Endodermal cell (in vitro differentiated cells): ENCODE results near the gene RIMBP2. TPM values are rescaled to one million over a fixed set of nuclear protein-coding genes. Genes with fewer than 3 reads are reported as not detected.

Source experiments
- DNase-seq: peaks from one replicate; pipeline ENCODE4 v3.0.0-alpha.2; 2017
- H3K27ac ChIP-seq: 2 replicates; pipeline ENCODE4 v1.5.1; 2013; ENCODE audit warnings: mild to moderate bottlenecking, low read depth, low read length, moderate library complexity
- H3K27me3 ChIP-seq: 2 replicates; pipeline ENCODE4 v1.6.1; 2013; ENCODE audit warnings: mild to moderate bottlenecking, low read length, moderate library complexity; ENCODE audit not compliant: insufficient read depth, control insufficient read depth, poor library complexity, severe bottlenecking
- H3K36me3 ChIP-seq: 2 replicates; pipeline ENCODE4 v1.7.0; 2013; ENCODE audit warnings: mild to moderate bottlenecking, low read length, moderate library complexity; ENCODE audit not compliant: control insufficient read depth, insufficient read depth
- H3K4me1 ChIP-seq: one replicate; pipeline ENCODE4 v1.7.0; 2013; ENCODE audit warnings: low read length; ENCODE audit not compliant: control insufficient read depth, insufficient read depth
- H3K4me3 ChIP-seq: 2 replicates; pipeline ENCODE4 v1.5.1; 2013; ENCODE audit warnings: mild to moderate bottlenecking, low read length, moderate library complexity
- H3K9ac ChIP-seq: 2 replicates; pipeline ENCODE4 v1.6.1; 2013; ENCODE audit warnings: mild to moderate bottlenecking, low read length, moderate library complexity; ENCODE audit not compliant: poor library complexity, severe bottlenecking; ENCODE audit errors: extremely low read depth
- H3K9me3 ChIP-seq: 2 replicates; pipeline ENCODE4 v1.6.1; 2013; ENCODE audit warnings: mild to moderate bottlenecking, low read length, moderate library complexity; ENCODE audit not compliant: control insufficient read depth
- H3K27ac Mint-ChIP-seq: 2 replicates; pipeline ENCODE4 v1.8.0; 2020; ENCODE audit warnings: mixed read lengths
- H3K27me3 Mint-ChIP-seq: 2 replicates; pipeline ENCODE4 v1.8.0; 2021; ENCODE audit warnings: mild to moderate bottlenecking, mixed read lengths; ENCODE audit not compliant: insufficient read depth
- H3K36me3 Mint-ChIP-seq: 2 replicates; pipeline ENCODE4 v1.8.0; 2020; ENCODE audit warnings: low read depth, mixed read lengths
- H3K4me1 Mint-ChIP-seq: 2 replicates; pipeline ENCODE4 v1.8.0; 2020; ENCODE audit warnings: mixed read lengths
- H3K4me3 Mint-ChIP-seq: 2 replicates; pipeline ENCODE4 v1.8.0; 2020; ENCODE audit warnings: mild to moderate bottlenecking, moderate library complexity, mixed read lengths
- H3K9me3 Mint-ChIP-seq: 2 replicates; pipeline ENCODE4 v1.8.0; 2020; ENCODE audit warnings: mild to moderate bottlenecking, mixed read lengths
- WGBS, 2 experiments: methylation state at CpG; one replicate each; pipeline versions ENCODE4 v1.1.5 to v1.1.7; 2013; ENCODE audit warnings: missing lambda C conversion rate in 2 of 2, mixed read lengths in 1 of 2; ENCODE audit not compliant: insufficient coverage in 1 of 2, insufficient read length in 1 of 2; 5-methylcytosine and 5-hydroxymethylcytosine counted together
- total RNA-seq, 2 donors: library from RNA; stranded (reverse); fragmentation: NEBNext Ultra II Directional in 1 of 2; extraction: Animal tissue kit (Norgen Biotek cat#: 25700) in 1 of 2; gene quantifications; 2 replicates in 1 of 2; 3 replicates in 1 of 2; pipeline ENCODE4 v1.2.1, GENCODE V29; 2021
- TF ChIP-seq, protein P1 (sequence below): fragments of 200-600 bp; sonication (generic); conservative IDR thresholded peaks from 2 replicates; pipeline ENCODE4 v1.5.0; 2021; ENCODE audit warnings: antibody characterized with exemption, mild to moderate bottlenecking

RIMBP2 gene
- total RNA-seq, 2 donors from 2014 or later = 0.13 to 3.4 TPM

DNA sequence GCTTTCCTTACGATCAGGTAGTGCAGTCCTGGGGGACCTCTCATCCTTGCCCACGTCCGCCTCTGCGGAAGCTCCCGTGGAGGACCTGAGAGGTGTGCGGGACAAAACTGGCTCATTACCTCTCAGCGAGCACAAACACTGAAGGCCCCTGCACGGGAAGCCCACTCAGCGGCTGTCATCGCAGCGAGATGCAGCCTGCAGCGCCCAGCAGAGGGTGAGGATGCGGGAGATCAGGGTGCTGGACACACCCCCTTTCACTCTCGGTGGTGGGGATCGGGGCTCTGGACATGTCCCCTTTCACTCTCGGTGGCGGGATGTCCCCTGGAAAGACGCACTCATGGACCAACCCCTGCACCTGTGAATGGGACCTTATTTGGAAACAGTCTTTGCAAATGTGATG is 266.8 kb downstream of the RIMBP2 start:
- no peak overlapping the region for H3K27ac ChIP-seq
- no peaks in the 10 kb centered on the region for H3K9me3 ChIP-seq
- no peaks in the 10 kb centered on the region for H3K4me1 ChIP-seq
- H3K9ac ChIP-seq = no peak overlapping the region
- no peak overlapping the region for H3K4me3 ChIP-seq
- Mint-ChIP-seq H3K27me3 (no peaks in the 10 kb centered on the region), H3K27ac (no peak overlapping the region), H3K4me3 (no peak overlapping the region), H3K36me3 (no peaks in the 10 kb centered on the region), H3K9me3 (no peaks in the 10 kb centered on the region), H3K4me1 (no peaks in the 10 kb centered on the region)
- 87 to 89% methylated on average over 17 to 18 of the region's 18 CpGs for WGBS, 2 experiments
- H3K27me3 ChIP-seq = no peaks in the 10 kb centered on the region
- TF ChIP-seq, protein P1, sequence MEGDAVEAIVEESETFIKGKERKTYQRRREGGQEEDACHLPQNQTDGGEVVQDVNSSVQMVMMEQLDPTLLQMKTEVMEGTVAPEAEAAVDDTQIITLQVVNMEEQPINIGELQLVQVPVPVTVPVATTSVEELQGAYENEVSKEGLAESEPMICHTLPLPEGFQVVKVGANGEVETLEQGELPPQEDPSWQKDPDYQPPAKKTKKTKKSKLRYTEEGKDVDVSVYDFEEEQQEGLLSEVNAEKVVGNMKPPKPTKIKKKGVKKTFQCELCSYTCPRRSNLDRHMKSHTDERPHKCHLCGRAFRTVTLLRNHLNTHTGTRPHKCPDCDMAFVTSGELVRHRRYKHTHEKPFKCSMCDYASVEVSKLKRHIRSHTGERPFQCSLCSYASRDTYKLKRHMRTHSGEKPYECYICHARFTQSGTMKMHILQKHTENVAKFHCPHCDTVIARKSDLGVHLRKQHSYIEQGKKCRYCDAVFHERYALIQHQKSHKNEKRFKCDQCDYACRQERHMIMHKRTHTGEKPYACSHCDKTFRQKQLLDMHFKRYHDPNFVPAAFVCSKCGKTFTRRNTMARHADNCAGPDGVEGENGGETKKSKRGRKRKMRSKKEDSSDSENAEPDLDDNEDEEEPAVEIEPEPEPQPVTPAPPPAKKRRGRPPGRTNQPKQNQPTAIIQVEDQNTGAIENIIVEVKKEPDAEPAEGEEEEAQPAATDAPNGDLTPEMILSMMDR = no peak
- H3K36me3 ChIP-seq = no peaks in the 10 kb centered on the region
- DNase-seq = no peak

GRCh38 chr12:130448044-130448821 is 267.9 kb downstream of the RIMBP2 start:
- no peaks in the 10 kb centered on the region for H3K9me3 Mint-ChIP-seq
- DNase-seq = no peak

DNA sequence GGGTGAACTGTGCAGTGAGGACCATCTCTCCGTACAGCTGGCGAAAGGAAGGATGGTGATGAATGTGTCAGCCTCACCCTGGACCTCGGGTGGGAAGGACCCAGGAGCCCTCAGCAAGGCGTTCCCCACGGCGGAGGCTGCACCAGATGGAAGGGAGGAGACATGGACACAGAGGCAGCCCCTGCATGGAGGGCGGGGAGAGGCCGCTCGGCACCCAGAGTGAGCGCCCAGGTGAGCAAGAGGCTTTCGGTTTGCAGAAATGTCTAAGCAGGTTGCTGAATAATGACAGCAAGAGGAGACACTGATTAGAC is 268.5 kb downstream of the RIMBP2 start:
- Histone ChIP-seq H3K4me1 (no peaks in the 10 kb centered on the region), H3K27ac (no peak overlapping the region), H3K27me3 (no peaks in the 10 kb centered on the region), H3K36me3 (no peaks in the 10 kb centered on the region), H3K9me3 (no peaks in the 10 kb centered on the region), H3K4me3 (no peak overlapping the region), H3K9ac (no peak overlapping the region)
- no peak overlapping the region for H3K4me3 Mint-ChIP-seq
- H3K27ac Mint-ChIP-seq = no peak overlapping the region
- no peak for DNase-seq
- no peaks in the 10 kb centered on the region for H3K9me3 Mint-ChIP-seq
- no peaks in the 10 kb centered on the region for H3K36me3 Mint-ChIP-seq
- no peaks in the 10 kb centered on the region for H3K27me3 Mint-ChIP-seq
- H3K4me1 Mint-ChIP-seq = no peaks in the 10 kb centered on the region
- WGBS, 2 experiments = 95% methylated on average over 4 to 11 of the region's 11 CpGs
- TF ChIP-seq, protein P1 = no peak

More at GRCh38 chr12:130448044-130448821, 267.9 kb downstream of the RIMBP2 start:
- Histone ChIP-seq H3K9me3 (no peaks in the 10 kb centered on the region), H3K4me1 (no peaks in the 10 kb centered on the region), H3K36me3 (no peaks in the 10 kb centered on the region), H3K4me3 (no peak overlapping the region), H3K27ac (no peak overlapping the region), H3K27me3 (no peaks in the 10 kb centered on the region), H3K9ac (no peak overlapping the region)
- 86 to 94% methylated on average over 10 to 19 of the region's 20 CpGs for WGBS, 2 experiments
- TF ChIP-seq, protein P1 = no peak
- Mint-ChIP-seq H3K27me3 (no peaks in the 10 kb centered on the region), H3K27ac (no peak overlapping the region), H3K36me3 (no peaks in the 10 kb centered on the region), H3K4me1 (no peaks in the 10 kb centered on the region), H3K4me3 (no peak overlapping the region)
